ENCODE measurements around the gene MARCHF4.
"Not testable (repeated sequence)": the region's sequence is repeated elsewhere in the genome, so short reads cannot be mapped to it uniquely, and the experiment has no call there.

MARCHF4 gene

DNA sequence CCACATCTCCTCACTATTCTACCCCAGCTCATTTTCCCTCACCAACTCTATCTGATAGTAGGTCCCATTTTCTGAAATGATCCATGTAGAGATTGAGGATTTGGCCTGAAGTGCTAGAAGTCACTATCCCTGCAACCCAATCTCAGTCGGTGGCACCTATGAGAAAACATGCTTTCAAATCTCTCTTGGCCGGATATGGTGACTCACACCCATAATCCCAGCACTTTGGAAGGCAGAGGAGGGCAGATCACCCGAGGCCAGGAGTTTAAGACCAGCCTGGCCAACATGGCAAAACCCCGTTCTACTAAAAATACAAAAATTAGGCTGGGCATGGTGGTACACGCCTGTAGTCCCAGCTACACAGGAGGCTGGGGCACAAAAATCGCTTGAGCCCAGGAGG is 19.1 kb upstream of the MARCHF4 start:
- FAIRE-seq = no peak

DNA sequence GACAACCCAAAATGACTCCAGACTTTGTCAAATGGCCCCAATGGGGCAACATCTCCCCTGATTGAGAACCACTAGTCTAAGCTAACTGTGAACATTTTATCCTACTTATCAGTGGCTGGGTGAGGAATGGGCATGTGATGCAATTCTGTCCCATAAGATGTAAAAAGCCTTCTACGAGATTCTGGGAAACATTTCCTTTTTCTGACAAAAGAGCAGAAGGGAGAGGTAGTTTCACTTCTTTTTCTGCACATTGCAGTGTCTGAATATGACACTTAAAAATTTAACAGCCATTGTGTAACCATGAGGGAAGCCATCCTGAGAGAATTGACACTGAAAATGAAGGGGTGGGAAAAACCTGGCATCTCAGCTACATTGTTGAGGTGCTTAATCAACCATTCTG is 17.3 kb upstream of the MARCHF4 start:
- FAIRE-seq = no peak

DNA sequence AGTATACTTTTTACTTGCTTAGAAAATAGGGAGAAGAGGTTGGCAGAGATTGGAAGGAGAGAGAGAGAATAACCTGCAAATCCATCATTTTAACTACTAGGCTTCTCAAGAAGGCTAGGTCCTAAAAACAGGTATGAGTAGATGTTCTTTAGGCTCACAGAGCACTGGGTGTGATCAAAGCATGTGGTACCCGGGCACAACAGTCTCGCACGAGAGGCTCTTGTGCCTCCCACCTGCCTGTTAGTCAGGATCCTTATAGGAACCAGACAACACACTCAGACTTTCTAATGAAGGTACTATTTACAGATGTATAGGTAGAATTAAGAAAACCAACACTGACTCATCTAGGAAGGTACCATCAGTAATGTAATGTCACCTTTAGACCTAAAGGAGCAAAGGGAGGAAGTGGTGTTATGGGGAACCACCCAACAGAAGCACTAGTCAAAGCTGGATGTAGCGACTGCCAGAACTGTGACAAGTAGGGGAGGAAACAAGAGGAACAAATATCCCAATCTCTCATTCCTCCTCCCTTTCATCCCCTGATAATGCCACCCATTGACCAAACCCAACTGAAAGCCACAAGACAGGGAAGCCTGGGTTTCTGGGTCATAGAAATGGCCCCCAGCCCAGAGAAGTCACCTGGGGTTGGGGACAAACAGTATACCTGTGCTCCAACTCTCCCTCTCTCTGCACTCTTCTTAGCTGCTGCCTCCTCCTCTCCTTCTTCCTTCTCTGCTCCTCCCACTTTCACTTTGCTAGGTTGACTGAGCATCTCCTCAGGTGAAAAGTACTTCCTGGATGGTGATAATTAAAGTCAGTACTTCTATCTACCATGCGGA is 16.0 kb upstream of the MARCHF4 start:
- no peak for FAIRE-seq

DNA sequence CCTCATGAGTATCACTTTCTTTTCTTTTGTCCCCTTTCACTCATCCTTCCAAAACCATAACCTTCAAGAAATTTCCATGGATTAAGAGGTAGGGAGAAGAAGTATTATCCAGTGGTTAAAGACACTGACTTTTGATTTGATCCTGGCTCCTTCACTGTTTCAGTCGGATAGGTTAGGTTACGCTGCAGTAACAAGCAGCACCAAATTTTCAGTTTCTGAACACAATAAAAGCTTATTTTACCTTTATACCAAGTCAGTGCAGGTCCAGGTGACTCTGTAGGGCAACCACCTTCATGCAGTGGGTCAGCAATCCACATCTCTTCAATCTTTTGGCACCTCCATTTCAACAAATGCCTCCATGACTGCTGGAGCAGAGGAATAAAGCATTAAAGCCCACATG is 15.0 kb upstream of the MARCHF4 start:
- FAIRE-seq = no peak

DNA sequence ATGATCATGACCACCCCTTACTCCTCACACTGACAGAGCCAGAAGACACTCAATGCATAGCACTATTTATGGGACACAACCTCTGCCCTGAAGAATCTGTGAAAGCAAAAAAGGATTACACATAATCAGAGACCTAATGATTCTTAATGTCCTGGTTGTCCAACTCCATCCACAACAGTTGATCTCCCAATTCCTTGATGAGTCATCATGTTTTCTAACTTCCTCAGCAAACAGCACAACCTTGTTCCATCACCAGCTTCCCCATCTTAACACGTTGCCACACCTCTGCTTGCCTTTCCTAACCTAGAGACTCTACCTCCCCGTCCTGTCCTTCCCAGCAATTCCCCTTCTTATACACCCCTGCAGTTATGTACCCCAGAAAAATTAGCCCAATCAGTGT is 13.2 kb upstream of the MARCHF4 start:
- FAIRE-seq = no peak

DNA sequence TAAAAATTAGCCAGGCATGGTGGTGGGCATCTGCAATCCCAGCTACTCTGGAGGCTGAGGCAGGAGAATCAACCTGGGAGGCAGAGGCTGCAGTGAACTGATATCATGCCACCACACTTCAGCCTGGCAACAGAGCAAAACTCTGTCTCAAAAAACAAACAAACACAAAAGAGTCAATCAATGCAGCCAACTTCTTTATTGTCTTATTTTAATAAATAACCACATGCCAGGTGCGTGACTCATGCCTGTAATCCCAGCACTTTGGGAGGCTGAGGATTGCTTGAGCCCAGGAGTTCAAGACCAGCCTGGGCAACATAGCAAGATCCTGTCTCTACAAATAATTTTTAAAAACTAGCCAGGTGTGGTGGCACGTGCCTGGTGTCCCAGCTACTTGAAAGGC is 12.1 kb upstream of the MARCHF4 start:
- FAIRE-seq = not testable (repeated sequence)

DNA sequence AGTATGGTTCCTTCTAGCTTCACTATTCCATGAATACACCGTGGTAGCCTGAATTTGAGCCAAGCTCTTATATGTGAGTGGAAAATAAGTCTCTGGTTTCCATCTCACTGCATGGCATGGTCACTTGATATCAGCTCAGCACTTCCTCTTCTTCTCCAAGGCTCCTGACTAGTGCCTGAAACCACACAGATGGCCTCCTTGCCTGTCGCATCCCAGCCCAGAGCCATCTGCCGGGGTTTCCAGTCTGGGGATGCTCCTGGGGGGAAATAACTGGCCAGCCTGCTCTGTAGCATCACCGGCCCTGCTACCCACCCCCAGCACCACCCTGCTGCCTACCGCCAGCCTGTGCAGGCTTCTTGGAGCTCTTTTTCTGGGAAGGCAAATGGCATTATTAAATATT is 7.7 kb upstream of the MARCHF4 start:
- no peak for FAIRE-seq

DNA sequence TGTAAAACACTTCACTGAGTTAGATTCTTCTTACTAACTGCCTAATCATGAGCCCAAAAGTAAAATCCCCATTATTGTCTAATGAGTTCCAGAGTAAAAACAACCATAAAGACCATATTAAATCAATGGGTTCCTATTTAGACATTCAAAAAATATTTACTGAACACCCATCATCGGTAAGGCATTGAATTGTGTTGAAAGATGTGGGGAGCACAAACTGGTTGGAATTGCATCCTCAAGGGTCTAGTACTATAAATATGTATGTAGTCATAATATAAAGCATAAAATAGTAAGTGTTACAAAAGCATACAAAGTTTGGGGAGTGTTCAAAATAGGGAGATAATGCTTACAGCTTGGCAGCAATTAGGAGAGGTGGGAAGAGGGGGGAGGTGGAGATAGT is 3.0 kb upstream of the MARCHF4 start:
- FAIRE-seq = no peak

DNA sequence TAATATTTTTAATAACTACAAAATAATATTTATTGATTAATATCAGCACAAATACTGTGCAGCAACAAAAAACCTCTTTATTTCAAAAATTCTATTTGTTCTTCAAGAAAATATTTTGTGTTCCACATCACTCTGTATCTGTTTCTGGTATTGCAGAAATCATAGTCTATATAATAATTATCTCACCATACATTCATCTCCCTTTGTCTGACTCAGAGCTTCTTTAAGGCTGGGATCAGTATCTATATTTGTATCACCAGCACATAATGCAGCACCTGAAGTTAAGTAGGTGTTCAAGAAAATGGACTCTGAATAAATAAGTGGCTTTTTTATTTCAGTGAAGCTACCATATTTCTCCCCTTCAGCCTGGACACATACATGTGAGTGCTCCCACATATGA is 1.6 kb upstream of the MARCHF4 start:
- no peak for FAIRE-seq

DNA sequence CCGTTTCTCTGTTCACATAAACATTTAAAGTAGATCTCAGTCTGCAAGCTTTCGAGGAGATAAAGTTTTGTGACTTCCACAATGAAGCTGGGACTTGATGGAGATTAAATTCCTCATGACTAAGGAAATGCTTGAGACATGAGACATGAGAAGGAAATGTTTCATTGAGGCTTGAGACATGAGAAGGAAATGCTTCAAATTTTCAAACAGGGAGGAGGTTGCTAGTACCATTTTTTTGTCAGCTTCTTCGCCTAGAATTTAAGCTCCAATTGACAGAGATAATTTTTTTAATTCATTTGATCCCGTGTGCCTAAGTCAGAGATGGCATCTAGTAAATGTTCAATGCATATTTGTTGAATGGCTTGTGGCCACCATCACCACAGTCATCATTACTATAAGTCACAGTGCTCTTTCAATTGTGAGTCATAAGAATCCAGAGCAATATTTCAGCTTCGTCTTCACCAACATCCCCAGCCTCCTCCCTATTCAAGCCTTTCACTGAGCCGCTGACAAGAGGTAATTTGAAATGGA is 543 bp upstream of the MARCHF4 start:
- no peak for FAIRE-seq

DNA sequence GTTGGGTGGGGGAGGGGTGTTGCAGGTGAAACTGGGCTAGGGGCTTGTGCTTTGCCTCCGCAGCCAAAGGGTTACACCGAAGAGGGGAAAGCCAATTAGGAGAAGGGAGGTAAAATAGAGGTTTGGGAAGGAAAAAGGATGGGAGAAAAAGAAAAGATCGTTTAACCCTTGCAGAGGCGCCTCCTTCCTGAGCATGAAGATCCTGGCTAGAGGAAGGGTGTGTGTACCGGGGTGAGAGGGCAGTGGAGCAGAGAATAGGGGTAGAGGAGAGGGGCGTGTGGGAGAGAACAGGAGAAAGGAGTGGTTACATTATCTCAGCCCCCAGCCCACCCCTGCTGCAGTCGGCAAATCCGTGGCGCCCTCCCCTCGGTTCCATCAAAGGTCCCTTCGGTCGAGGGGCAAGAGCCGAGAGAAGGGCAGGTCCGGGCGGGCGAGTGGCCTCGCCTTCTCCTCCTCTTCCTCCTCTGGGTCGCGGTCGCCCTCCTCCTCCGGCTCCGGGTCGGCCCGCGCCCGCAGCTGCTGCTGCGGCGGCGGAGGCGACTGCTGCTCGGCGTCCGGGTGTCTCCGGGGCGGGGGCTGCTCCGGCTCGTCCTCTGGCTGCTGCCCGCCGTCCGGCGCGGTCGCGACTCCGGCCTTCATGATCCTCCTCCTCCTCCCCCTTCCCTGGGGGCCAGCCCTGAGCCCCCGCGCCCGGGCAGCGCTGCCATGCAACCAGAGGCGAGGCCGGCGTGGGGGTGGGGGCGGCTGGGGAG is 1.1 kb downstream of the MARCHF4 start:
- no peak for FAIRE-seq

DNA sequence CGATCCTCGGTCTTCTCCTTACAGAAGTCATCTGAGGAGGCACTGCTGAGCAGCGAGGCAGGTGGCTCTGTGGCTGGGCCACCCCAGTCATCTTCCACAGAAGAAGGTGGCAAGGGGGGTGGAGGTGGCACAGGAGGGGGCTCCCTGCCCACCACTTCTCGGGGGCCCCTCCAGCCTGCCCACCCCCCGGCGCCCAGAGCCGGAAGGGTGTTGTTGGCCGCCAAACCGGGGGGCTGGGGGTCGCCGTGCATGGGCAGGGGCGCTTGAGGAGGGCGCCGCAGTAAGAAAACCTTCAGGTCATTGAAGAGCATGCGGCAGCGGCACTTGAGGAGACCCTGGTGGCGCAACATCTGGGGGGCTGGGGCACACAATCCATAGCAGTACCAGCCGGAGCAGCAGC is 2.5 kb downstream of the MARCHF4 start:
- FAIRE-seq = no peak

DNA sequence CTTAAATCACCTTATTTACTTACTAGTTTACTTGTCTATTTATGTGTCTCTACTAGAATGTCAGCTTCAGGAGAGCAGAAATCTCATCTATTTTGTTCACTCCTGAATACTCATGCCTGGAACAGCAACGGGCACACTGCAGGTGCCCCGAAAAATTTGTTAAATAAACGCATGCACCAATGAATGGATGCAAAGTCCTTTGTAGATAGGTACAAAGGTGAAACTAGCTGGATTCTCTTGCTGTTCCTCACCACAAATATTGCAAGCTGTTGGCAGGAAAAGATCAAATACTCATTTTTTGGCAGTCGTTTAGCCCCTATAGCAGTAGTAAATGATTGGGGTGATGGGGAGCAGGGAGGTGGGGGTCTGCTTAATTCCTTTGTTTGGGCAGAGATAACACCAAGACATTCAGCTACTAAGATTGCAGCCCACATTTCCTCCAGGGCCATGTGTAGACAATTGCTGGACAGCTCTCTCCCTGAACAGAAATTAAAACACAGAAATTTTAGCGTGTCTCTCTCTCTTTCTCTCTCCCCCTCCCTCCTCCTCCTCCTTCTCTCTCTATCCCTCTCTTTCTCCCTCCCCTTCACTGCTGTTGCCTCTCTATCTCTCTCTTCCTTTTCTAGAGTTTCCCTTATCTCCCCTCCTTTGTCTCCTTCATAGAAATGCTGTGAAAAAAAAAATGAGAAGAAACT is 5.4 kb downstream of the MARCHF4 start:
- no peak for FAIRE-seq

DNA sequence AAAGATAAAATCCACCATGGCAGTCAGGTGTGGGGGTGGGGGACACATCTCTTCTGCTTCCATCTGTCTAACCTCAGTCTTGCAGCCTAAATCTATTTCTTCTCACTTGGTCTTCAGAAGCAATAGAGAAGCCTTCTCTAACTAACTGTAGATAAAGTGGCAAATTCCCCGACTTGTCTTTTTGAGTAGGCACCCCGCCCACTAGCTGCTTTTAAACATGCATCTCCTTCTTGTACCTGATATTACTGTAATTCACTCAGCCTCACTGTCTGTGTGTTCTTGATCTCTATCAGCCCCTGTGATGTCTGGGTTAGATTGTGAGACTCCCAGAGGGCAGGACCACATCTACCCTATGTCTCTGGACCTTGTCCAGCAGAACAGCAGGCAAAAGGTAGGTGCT is 6.8 kb downstream of the MARCHF4 start:
- FAIRE-seq = no peak

DNA sequence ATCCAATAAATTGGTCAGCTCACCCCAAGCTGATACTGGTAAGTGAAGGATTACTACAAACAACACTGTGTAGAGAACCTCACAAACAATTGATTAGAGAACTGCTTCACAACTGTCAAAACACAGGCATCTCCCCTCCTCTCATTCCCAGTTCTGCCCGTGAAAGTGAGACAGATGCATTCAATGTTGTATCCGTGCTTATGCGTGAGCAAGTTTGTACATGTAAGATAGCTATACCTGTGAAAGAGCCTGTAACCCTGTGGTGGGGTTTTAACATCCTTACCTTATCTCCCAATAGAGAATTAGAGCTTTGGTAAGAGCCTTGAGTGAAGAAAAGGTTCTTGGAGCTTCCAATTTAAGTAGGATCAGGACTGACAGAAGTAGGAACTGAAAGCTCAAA is 9.1 kb downstream of the MARCHF4 start:
- no peak for FAIRE-seq

DNA sequence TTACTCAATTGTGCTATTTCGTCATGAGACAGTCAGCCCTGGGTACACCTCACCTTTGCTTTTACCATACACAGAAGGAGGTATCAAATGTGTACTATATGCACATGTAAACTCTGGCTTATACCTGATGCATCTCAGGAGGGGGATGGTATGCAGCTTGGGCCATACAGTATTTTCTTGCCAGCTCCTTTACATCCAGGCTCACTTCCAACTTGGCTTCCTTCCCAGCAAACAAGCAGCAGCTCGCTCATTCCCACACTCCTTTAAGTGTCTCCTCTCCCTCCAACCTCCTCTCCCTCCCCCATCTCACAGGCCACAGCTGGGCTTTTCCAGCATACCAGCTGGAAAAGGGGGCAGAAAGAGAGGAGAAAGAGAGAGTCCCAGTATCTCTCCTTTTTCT is 9.6 kb downstream of the MARCHF4 start:
- FAIRE-seq = no peak

DNA sequence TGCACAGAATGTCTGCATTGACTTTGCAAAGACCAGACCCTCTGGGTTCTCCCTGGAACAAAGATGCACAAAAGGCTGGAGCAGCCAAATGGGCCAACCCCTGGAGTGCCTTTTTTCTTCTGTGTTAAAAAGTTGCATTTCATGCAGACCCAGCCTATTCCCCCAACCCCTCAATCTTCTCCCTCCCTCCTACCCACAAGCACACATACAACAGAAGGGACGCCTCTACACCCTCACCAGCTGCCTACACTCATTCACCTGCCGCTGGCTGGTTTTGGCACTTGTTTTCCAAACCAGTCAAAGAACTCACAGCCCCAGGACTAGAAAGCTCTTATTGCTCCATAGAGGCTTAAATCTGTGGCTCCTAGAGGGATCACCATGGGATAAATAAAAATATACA is 16.6 kb downstream of the MARCHF4 start:
- FAIRE-seq = no peak

DNA sequence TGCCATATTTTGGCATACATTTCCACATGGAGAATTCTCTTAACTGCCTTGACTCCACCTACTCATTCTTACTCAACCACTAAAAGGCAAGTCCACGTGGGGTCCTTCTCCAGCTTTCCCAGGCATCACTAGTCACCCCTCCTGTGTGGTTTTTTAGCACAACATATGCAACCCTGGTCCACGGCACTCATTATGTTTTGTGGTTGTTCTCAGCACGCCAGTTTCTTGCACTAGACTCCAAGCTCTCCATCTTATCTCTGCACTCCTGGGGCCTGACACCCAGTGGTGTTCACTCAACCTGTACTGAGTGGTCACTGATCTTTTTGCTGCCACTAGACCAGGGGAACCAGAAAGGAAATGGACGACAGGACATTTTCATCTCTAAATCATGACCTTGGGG is 18.0 kb downstream of the MARCHF4 start:
- no peak for FAIRE-seq

DNA sequence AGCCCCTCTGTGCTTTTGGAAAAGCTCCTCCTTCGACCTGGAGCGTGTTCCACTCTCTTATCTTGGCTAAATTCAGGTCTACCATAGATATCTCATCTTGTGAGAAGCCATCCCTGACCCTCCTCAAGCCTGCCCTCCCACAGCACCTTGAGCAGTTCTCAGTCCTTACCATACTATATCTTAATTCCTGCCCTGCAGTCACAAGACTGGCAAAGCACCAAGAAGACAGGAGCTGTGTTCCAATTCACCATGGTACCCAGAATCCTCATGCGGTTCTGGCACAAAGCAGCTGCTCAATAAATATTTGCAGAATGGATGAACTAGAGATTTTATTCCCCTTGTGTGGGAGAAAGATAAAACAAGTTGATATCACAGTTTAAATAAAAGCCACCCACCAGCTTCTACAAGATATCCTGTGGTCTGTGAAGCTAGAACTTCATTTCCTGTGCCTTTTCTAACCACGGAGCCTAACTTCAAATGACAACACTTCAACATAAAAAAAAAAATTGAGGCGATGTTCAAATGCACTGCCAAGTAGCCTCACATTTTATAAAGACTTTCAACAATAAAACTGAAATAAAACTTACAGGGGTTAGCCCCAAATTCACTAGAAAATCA is 19.5 kb downstream of the MARCHF4 start:
- no peak for FAIRE-seq

DNA sequence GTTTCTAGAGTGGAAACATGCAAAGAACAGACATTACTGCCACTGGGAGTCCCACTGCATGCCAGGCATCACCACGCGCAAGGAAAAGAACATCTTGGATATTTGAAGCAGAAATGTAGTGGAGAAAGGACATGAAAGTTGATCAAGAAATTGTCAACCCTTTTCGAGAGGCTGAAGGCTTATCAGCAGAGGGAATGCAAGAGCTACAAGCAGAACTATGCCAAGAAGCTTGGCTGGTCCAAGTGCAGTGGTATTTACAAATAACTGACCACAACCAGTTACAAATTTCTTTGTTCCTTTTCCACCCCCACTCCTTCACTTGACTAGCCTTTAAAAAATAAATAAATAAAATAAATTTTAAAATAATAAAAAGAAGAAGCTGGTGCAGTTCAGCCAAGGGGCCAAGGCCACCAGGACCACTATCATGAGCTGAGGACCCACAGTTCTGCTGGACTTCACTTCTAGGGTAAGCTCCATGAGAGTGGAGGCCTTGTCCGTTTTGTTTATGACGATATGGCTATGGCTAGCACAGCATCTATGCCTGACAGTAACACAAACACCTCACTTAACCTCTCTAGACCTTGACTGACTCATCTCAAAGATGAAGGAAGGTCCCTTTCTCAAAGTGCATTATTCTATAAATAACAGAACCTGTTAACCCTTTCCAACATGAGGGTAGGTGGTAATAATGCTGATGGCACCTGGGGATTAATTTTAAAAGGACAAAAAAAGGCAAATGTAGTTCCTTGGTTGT is 20.9 kb downstream of the MARCHF4 start:
- FAIRE-seq = no peak

DNA sequence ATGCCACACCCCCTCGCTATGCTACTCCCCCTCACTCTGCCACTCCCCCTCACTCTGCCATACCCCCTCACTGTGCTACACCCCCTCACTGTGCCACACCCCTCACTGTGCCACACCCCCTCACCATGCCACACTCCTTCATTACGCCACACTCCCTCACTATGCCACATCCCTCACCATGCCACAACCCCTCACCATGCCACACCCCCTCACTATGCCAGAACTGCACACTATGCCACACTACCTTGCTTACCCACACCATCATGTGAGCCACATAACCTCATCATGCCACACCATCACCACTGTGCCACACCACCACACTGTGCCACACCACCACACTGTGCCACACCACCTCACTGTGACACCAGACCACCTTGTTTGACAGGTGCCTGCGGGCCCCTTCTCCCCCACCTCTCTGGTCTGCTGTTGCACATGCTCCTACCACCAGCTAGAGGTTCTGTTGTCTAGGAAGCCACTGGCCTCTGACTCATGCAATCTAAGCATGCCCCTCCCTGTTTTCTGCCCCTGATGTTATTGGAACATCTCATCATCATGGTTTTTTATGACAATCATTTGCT is 22.0 kb downstream of the MARCHF4 start:
- FAIRE-seq = no peak

DNA sequence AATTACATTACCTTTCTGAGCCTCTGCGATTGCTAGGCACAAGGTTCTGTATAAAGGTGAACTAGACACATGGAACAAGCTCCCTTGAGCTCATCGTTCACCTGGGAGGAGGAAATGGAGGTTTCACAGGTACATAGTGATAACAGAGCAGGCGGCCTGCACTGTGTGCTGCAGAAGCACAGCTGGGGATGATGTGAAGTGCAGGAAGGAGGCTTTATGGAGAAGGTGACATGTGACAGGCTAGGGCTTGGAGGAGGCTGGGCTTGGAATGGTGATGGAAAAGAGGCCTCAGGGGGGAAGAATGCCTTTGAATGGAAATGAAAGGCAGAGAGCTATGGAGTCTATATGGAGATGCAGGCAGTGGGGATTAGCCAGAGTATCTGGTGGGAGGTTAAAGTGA is 22.9 kb downstream of the MARCHF4 start:
- FAIRE-seq = no peak
